Stomach (tissue), 9 donors: ENCODE data around the gene PKD1. TPM values are rescaled to one million over a fixed set of nuclear protein-coding genes. Genes with fewer than 3 reads are reported as not detected.

ENCODE experiments used
- DNase-seq, 2 donors: peaks; one replicate each; pipeline versions ENCODE4 v3.0.0 to v3.0.0-alpha.2; 2013 to 2019
- H3K27ac ChIP-seq, 5 donors: fragments of 200-600 bp in 4 of 5; sonication (generic) in 4 of 5; one replicate each; pipeline ENCODE4 v1.5.1; 2013 to 2019; ENCODE audit warnings: mild to moderate bottlenecking in 1 of 5, moderate library complexity in 1 of 5
- H3K27me3 ChIP-seq, 3 donors: fragments of 200-600 bp; sonication (generic); one replicate each; pipeline ENCODE4 v1.5.1; 2017 to 2019; ENCODE audit warnings: mixed run types in 1 of 3
- H3K36me3 ChIP-seq, 4 donors: fragments of 200-600 bp; sonication (generic); 1 replicate in 3 of 4; 2 replicates in 1 of 4; pipeline ENCODE4 v1.5.1; 2016 to 2019
- H3K4me1 ChIP-seq, 4 donors: fragments of 200-600 bp; sonication (generic); one replicate each; pipeline ENCODE4 v1.5.1; 2016 to 2019
- H3K4me3 ChIP-seq, 4 donors: fragments of 200-600 bp; sonication (generic) in 3 of 4; one replicate each; pipeline ENCODE4 v1.5.1; 2016 to 2019; ENCODE audit warnings: mild to moderate bottlenecking in 1 of 4
- H3K9me3 ChIP-seq, 4 donors: fragments of 200-600 bp; sonication (generic); one replicate each; pipeline ENCODE4 v1.5.1; 2016 to 2019
- EP300 ChIP-seq: sonication (generic); formaldehyde crosslinking; IDR thresholded peaks from one replicate; pipeline ENCODE4 v1.6.1; 2017; ENCODE audit warnings: antibody characterized with exemption
- POLR2A ChIP-seq, 4 donors: fragments of 450-650 bp; IDR thresholded peaks; one replicate each; pipeline ENCODE4 v1.6.1; 2016; ENCODE audit warnings: antibody characterized with exemption in 4 of 4, control low read depth in 2 of 4, mild to moderate bottlenecking in 1 of 4, moderate library complexity in 1 of 4
- POLR2AphosphoS5 ChIP-seq, 3 donors: sonication (generic); formaldehyde crosslinking; IDR thresholded peaks; one replicate each; pipeline ENCODE4 v1.6.1; 2016; ENCODE audit warnings: antibody characterized with exemption in 3 of 3
- WGBS, 5 donors: extraction: QIAGEN DNeasy Blood & Tissue Kit in 3 of 5; methylation state at CpG; one replicate each; pipeline versions ENCODE4 v1.1.5 to v1.1.7; 2013 to 2018; 5-methylcytosine and 5-hydroxymethylcytosine counted together
- intact Hi-C: fragments of 100-400 bp; cut with DNase I; formaldehyde crosslinking; loops from one replicate; pipeline ENCODE4 v1.15.1; 2023; ENCODE audit warnings: low total_unique reads
- polyA plus RNA-seq, 3 donors: library from polyadenylated mRNA; stranded (reverse); fragments of 200-250 nt; gene quantifications; one replicate each; pipeline ENCODE4 v1.2.3, GENCODE V29; 2013
- total RNA-seq, 5 donors: library from RNA; depleted of rRNA; stranded (reverse); fragments of >200 nt; gene quantifications; one replicate each; pipeline versions ENCODE4 v1.1.0 to v1.2.3, GENCODE V29; 2014 to 2016
- TF ChIP-seq, protein P1 (sequence below), 7 experiments: fragments of 450-650 bp in 4 of 7; fragments of 200-600 bp in 3 of 7; sonication (generic) in 3 of 7; IDR thresholded peaks; one replicate each; pipeline ENCODE4 v1.5.1; 2016 to 2019; ENCODE audit warnings: antibody characterized with exemption in 7 of 7, control low read depth in 2 of 7, mild to moderate bottlenecking in 1 of 7
- donor health status: healthy with polysubstance abuse.
- donor health status: Bipolar disorder and iron deficiency.
- donor health status: healthy.

PKD1 gene
- total and polyA plus RNA-seq, 8 donors, result 10.4 to 776 (median 90.7) TPM

DNA sequence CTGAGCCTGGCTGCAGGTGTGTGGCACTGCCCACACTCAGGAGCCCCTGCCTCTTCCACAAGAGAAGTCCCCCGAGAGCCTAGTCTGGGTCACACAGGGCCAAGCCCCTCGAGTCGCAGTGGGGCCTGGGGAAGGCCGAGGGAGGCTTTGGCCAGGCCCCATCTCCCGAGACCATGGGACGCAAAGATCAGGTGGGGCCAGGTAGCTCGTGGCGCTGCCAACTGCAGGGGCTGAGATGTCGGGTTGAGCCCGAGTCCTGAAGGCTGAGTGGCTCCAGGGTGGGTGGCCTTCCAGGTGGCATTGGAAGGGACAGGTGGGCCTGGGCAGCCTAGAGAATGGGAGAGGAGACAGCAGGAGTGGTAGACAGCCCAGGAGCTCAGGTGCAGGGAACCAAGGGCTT lies 26.2 kb upstream of the PKD1 start:
- intact Hi-C loops, result no loop called here
- no peak for DNase-seq
- 84 to 95% (median 92%) methylated on average over 10 of the region's 10 CpGs; no CpG with 5 or more reads in 1 of the 5 donors for WGBS, 5 donors
- Histone ChIP-seq H3K36me3 (peaks cover 11 to 22% (median 16%) of the 10 kb centered on the region in 4 donors), H3K27me3 (no peaks in the 10 kb centered on the region), H3K4me1 (peaks cover 56 to 73% (median 71%) of the 10 kb centered on the region in 4 donors), H3K4me3 (no peak overlapping the region), H3K9me3 (no peaks in the 10 kb centered on the region), H3K27ac (peak overlapping the region in 4 of 5 donors; percentile 88 to 97 (median 92))
- TF ChIP-seq POLR2AphosphoS5 (IDR thresholded peaks at IDR 0.05) (no peak), POLR2A (IDR thresholded peaks at IDR 0.05) (no peak)
- TF ChIP-seq, protein P1, sequence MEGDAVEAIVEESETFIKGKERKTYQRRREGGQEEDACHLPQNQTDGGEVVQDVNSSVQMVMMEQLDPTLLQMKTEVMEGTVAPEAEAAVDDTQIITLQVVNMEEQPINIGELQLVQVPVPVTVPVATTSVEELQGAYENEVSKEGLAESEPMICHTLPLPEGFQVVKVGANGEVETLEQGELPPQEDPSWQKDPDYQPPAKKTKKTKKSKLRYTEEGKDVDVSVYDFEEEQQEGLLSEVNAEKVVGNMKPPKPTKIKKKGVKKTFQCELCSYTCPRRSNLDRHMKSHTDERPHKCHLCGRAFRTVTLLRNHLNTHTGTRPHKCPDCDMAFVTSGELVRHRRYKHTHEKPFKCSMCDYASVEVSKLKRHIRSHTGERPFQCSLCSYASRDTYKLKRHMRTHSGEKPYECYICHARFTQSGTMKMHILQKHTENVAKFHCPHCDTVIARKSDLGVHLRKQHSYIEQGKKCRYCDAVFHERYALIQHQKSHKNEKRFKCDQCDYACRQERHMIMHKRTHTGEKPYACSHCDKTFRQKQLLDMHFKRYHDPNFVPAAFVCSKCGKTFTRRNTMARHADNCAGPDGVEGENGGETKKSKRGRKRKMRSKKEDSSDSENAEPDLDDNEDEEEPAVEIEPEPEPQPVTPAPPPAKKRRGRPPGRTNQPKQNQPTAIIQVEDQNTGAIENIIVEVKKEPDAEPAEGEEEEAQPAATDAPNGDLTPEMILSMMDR (IDR thresholded peaks at IDR 0.05), result no peak

DNA sequence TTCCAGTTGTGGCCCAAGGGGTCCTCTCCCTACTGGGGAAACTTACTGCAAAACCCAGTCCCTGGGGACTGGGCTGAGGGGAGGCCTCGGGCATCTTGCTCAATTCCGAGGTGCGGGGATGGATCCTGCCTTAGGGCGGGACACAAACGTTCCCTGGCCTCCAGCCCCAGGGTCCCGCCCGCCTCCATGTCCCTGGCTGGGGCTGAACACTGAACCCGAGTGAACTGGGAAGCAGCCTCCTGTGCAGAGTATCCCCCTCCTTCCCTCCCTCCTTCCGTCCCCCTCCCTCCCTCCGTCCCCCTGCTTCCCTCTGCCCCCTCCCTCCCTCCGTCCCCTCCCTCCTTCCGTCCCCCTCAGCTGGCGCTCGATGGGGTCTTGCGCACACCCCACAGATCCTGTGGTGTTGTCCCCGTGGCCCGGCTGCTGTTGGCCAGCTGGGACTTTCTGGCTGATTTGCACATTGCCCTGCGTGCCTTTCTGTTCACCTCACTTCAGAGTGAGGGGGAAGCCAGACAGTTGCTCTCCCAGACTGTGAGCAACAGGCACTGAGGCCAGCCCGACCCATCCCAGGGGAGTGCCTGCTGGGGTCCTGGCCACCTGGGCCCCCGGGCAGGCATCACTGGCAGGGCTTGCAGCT lies 25.3 kb upstream of the PKD1 start:
- DNase-seq, result peak; percentile 39 to 59
- intact Hi-C loops, result no loop called here
- H3K4me1 ChIP-seq, result peaks cover 63 to 82% (median 80%) of the 10 kb centered on the region in 4 donors
- H3K4me3 ChIP-seq, result peak overlapping the region in 1 of 4 donors; percentile 33
- no peaks in the 10 kb centered on the region for H3K27me3 ChIP-seq
- whole genome bisulfite sequencing, 5 donors, result 57 to 74% (median 64%) methylated on average over 9 to 20 of the region's 20 CpGs
- TF ChIP-seq POLR2A (IDR thresholded peaks at IDR 0.05) (no peak), POLR2AphosphoS5 (IDR thresholded peaks at IDR 0.05) (no peak), EP300 (no peak)
- TF ChIP-seq, protein P1 (IDR thresholded peaks at IDR 0.05), result no peak
- peak overlapping the region; percentile 9 to 97 (median 89) for H3K27ac ChIP-seq
- no peaks in the 10 kb centered on the region for H3K9me3 ChIP-seq
- H3K36me3 ChIP-seq, result peaks cover 4 to 14% (median 8%) of the 10 kb centered on the region in 4 donors

DNA sequence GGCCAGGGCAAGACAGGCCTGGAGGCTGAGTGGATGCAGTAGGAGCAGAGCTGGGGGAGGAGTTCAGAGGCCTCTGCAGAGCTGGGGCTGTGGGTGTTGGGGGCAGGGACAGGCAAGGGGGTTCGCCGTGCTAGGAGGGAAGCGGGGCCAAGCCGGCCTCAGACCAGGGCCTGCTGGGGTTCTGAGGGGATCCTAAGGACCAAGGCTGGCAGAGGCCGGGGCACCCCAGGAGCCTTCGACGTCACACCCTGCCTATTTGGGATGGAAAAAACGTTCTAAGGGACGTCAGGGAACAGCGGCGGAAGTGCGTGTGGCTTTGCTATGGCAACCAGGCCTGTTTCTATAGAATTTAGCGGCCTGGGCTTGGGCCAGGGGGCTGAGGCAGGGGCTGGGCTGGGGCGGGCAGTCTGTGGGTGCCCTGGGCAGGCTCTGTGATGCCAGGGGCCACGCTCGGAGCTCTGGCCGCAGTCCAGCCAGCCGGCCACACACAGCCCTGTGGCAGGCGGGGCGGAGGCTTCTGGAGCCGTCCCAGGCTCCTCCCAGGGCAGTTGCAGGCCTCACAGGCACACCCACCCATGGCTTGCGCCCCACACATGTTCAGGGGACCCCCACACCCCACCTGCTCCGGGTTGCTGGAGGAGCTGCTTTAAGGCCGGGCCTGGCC lies 23.6 kb upstream of the PKD1 start:
- DNase-seq, result peak; percentile 82 to 92
- Histone ChIP-seq H3K27ac (peak overlapping the region; percentile 72 to 97 (median 89)), H3K4me3 (peak overlapping the region; percentile 8 to 33 (median 30)), H3K9me3 (no peaks in the 10 kb centered on the region), H3K36me3 (peaks cover 0 to 9% (median 2%) of the 10 kb centered on the region in 4 donors), H3K4me1 (peaks cover 65 to 90% (median 87%) of the 10 kb centered on the region in 4 donors), H3K27me3 (no peaks in the 10 kb centered on the region)
- 25 to 52% (median 35%) methylated on average over 15 to 24 of the region's 24 CpGs for WGBS, 5 donors
- intact Hi-C loops, result no loop called here
- TF ChIP-seq, protein P1 (IDR thresholded peaks at IDR 0.05), result no peak
- TF ChIP-seq EP300 (peak; percentile 65), POLR2AphosphoS5 (IDR thresholded peaks at IDR 0.05) (peak in 1 of 3 donors; percentile 43)

DNA sequence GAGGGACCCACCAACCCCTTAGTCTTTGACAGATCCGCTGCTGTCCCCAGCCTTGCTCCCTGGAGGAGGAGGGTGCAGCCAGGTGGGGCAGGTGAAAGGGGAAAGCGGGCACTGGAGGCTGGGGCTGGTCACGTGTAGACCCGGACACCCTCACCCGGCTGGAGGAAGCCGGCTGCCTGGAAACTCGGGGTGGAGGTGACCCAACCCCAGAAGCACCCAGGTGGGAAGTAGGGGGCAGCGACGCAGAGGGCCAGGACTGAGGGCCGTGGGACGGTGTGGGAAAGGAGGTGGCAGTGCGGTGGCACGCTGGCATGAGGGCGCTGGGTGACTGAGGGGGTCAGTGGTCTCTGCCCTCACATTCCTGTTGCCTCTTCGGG lies 22.6 kb upstream of the PKD1 start:
- TF ChIP-seq, protein P1 (IDR thresholded peaks at IDR 0.05), result no peak
- TF ChIP-seq POLR2A (IDR thresholded peaks at IDR 0.05) (no peak), POLR2AphosphoS5 (IDR thresholded peaks at IDR 0.05) (no peak), EP300 (no peak)
- peak overlapping the region; percentile 72 to 97 (median 89) for H3K27ac ChIP-seq
- no peaks in the 10 kb centered on the region for H3K9me3 ChIP-seq
- DNase-seq, result no peak
- H3K36me3 ChIP-seq, result peaks cover 0 to 4% (median under 1%) of the 10 kb centered on the region in 4 donors
- 63 to 79% (median 77%) methylated on average over 13 to 15 of the region's 15 CpGs for WGBS, 5 donors
- intact Hi-C loops, result no loop called here
- peak overlapping the region in 3 of 4 donors; percentile 4 to 90 (median 87) for H3K4me3 ChIP-seq
- no peaks in the 10 kb centered on the region for H3K27me3 ChIP-seq
- H3K4me1 ChIP-seq, result peaks cover 73 to 92% (median 90%) of the 10 kb centered on the region in 4 donors
